GM19438 (cell line): ENCODE data around the gene TSFM.
"Not testable (repeated sequence)": the region's sequence is repeated elsewhere in the genome, so short reads cannot be mapped to it uniquely, and the experiment has no call there.

Source experiments
- ATAC-seq: cut with Tn5 transposase; IDR thresholded peaks from one replicate; pipeline ENCODE4 v1.9.1; 2021; ENCODE audit warnings: low read depth; ENCODE audit not compliant: unreplicated experiment

TSFM gene

DNA sequence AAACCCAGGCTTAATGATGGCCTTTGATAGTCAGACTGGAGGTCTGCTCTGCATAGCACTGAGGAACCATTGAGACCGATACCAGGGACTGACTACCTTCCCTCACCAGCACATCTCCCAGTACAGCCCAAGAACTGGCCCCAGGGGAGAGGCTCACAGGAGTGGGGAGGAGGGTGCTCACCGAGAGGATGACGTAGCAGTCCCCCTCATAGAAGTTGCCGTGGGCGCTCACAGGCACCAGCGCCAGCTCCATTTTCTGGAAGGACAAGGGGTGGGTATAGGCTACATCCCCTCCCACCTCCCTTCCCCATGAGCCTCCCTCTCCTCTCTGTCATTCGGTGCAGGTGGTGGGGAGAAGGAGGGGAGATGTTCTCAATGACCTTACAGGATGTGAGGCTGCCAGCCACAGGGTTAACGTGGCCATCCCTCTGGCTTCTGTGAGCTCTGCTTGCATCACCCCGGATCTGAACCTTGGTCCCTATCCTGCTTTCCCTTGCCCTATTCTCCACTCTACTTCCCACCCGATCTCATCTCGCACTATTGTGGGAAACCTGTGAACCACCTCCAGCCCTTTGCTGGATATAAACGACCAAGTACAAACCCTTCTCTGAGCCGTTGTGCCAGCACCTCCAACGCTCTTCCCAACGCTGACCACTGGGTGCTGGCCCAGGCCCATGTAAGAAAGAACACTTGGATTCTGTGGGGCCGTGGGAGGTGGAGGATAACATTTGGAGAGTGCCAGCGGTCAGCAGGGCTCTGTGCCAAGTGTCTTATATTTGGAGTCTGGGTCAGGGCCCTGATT, 31.6 kb downstream of the TSFM start:
- ATAC-seq = no peak

DNA sequence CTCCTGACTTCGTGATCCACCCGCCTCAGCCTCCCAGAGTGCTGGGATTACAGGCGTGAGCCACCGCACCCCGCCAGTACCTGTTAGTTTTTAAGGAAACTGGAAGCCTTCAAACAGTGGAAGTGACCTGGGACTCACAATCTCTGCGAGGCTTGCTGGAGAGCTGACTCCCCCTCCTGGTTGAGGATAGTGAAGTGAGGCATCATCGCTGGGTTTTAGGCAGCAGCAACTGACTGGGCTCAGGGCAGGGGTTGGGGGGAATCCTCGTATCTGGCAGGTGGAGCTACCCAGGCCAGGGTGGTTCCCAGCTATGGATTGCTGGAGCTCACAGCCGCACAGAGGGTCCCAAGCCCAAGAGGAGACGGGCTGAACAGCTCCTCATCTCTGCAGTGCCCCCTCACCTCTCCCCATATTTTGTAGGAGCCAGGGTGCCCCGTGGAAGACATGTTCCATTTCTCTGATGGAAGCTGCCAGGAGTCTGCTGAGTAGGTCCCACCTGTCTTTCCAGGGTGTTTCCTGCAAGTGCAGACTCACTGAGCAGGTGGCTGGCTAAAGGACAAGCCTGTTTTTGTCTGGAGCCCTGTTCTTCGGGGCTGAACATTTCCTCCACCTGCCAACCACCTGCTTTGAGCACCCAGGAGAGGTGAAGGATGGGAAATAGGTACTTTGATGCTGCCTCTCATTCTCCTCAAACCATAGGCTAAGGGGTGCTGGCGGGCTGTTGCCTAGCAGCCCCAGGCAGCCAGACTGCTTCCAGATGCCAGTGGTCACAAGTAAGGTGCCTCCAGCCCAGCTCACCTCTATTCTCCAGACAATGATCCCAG, 32.8 kb downstream of the TSFM start:
- ATAC-seq = no peak

DNA sequence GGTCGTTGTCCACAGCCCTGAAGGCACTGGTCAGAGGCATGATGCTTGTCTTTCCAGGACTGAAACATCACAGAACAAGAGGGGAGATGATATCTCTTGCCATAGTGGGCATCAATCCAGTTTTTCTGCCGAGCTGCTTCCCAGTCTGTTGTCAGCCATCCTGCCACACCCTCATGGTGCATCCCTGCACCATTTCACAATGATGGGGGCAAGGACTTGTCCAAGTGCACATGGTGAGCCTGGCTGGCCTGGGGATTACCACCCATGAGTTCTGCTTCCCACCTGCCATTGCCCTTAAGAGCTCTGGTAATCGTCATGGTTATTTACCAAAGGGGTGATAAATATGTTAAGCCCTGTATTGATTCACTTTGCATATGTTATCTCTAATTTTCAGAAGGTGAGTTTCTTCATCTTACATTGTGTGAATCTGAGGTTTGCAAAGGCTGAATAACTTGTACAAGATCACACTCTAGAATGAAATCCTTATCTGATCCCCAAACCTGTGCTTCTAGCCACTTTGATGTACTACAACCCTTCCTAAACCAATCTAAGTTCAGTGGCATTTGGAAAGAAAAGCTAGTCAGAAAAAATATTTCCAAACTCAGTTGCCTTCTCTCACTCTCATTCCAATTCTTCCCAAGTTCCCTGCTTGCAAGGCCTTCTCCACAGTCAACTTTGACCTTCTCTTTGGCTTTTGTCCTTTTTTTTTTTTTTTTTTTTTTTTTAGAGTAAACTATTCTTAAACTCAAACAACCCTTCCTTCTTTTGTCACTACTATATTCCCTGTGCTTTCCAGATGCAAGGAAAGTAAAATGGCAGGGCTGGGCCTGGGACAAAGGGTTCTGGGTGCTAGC, 33.6 kb downstream of the TSFM start:
- ATAC-seq = no peak

DNA sequence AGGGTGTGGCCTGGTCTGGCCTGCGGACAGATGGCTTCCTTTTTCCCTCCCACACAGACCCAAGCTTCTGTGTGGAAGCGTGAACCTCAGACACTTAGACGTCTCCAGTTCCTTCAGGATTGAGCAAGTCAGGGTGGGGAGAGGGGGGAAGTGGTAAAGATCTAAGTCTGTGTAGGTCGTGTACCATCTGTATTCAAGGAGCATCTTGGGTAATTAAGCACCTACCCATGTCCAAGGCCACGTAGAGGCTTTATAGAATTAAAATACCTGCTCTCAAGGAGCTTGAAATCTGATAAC, 34.2 kb downstream of the TSFM start:
- no peak for ATAC-seq

DNA sequence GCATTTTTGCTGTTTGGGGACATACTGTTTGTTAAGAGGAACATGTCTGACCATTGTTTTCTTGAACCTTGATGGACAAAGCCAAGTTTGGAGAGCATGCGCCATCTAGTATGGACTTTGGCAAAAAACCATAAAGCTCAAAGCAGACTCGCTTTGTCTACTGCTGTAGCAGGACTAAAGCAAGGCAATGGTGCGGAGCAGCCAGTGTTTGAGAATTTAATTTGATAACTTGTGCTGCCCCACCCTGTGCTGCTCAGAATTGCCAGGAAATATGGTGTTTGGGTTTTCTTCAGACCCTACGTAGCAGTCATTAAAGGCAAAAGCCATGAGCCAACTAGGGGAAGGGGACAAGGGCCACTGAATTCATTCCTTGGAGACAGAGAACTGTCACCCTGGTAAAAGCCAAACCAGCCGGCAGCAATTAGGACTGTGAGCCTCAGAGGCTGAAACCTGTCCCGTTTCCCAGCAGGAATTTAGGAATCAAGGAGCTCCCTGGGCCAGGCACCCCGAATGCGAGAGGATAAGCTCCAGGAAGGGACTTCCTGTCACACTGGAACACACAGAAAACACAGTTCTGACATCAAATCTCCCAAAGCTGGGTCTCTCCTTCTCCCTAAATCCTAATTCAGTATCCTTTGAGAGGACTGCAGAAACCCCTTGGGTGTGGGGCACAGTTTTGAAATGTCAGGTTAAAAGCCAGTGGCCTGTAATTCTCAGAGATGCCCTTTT, 34.8 kb downstream of the TSFM start:
- ATAC-seq = no peak

DNA sequence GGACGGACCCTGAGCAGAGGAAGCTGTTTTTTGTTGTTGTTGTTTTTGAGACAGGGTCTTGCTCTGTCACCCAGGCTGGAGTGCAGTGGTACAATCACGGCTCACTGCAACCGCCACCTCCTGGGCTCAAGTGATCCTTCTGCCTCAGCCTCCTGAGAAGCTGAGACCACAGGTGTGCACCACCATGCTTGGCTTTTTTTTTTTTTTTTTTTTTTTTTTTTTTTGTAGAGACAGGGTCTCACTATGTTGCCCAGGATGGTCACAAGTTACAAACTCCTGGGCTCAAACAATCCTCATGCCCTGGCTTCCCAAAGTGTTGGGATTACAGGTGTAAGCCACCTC, 35.4 kb downstream of the TSFM start:
- ATAC-seq = not testable (repeated sequence)

DNA sequence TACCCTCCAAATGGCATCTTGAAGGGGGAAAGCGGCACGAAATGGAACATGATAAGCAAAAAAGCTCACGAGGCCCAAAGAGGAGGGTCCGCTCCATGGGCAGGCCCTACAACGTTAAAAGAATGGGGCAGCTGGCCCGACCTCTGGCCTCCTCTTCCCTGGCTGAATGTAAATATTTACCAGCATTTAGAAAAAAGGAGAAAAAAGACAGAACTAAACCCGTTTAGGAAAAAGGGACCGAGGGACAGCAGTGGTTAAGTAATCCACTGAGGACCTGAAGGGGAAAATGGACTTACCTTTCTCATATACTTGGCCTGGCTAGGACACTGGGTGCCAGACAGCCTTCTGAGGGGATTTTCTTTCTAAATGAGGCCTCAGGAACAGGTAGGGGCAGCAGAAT, 37.5 kb downstream of the TSFM start:
- not testable (repeated sequence) for ATAC-seq

DNA sequence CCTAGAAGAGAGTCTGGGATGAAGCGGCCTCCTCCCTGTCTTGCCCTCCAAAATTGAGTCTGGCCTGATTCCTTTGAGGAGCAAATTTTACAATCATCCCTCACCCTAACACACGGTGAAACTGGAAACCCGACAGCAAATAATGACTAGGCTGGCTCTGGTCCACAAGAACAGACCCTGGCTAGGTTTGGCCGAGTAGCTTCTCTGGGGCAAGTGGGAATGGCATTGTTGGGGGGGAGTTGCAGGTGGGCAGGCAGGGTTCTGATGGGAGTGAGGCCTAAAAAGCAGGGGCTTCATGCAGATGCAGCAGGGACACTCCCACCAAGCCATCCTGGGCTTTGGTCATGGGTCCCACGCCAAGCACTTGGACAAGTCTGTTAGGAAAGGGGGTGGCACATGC, 38.4 kb downstream of the TSFM start:
- not testable (repeated sequence) for ATAC-seq

DNA sequence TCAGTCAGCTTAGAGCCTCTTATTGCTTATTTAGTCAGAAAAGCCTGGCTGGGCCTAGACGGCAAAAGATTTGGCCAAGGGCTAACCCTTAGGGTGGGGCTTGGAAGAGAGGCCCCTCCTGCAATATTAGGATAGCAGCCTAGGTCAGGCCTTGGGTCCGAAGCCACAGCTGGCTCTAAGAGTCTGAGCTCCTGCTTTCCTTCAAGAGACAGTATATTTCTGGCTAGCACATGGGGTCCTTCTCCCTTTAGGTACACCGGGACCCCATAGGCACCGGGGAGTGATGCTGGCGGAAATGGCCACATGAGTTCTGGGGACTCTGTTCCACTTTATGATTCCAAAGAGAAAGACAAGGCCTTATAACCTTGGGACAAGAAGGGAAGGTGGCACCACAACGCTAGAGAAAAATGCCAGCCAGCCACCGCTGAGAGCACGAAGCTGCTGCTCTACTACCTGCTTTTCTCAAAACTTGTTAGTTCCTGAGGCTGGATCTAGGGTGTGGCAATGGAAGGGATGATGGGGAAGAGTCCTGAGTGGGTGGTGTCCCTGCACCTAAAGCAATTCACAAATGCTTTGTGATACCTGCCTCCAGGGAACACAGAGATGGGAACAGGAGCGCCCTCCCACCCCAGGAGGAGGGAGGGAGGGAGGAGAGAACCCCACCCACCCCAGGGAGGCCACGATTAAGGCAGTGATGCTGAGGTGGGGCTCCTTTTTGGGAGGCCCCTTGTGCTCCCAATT, 39.1 kb downstream of the TSFM start:
- ATAC-seq = no peak

DNA sequence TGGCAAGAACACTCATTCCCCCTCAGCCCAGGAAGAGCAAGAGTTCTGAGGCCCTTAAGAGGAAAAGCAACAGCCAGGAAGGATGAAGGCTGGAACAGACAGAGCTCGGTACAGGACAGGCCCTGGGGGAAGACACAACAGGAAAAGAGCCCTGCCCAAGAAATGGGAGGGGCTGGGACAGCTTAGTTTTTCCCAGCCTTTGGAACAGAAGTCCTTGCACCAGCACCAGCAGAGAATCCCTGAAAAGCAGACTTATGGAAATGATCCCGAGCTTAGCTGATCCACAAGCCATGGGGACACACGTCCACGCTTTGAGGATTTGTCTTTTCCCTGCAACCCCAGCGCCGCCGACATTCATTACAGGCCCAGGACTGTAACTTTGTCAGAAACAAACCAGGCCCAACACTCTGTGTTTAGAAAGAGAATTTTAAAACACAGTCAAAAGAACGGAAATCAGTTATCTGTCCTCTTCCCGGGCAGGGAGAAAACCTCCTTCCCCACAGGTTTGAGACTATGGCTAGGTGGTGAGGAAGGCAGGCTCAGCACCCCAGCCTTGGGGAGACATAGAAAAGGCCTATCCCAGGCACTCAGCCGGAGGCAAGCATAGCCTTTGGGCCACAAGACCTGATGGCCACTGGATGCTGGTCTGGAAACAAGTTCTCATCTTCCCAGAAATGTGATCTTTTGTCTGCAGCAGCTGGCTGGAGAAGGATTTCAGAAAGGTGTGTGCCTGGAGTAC, 40.0 kb downstream of the TSFM start:
- no peak for ATAC-seq

DNA sequence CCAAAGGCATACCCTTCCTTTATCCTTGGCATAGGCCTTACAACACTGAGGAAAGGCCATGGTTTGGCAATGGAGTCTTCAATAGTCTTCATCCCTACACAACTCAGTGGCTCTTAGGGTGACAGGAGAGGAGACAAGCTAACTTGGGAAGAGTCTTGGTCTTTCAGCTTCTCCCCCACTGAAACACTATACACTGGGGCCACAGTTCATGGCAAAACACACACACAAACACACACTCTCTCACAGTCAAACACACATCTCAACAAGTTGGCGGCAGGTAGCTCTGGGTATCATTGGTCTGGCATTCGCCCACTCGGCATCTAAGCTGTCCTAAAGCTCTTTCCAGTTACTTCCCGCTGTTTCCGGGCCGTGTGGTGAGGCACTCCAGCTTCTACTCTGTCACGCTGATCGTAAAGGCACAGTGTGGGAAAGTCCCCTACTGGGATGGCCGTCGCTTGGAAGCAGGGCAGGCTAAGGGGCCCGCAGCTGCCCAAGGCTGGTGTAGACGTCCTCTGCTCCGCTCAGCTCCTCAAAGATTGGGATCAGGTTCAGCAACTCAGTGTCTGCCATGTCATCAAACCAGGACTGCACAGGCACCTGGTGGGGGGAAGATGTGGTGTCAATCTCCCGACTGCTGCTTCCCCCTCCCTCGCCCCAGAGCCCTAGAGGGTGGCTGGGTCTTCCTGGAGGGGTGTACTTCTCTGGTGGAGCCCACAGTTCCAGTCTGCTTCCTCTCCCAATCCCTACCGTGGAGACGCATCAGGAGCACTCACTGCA, 40.7 kb downstream of the TSFM start:
- no peak for ATAC-seq

DNA sequence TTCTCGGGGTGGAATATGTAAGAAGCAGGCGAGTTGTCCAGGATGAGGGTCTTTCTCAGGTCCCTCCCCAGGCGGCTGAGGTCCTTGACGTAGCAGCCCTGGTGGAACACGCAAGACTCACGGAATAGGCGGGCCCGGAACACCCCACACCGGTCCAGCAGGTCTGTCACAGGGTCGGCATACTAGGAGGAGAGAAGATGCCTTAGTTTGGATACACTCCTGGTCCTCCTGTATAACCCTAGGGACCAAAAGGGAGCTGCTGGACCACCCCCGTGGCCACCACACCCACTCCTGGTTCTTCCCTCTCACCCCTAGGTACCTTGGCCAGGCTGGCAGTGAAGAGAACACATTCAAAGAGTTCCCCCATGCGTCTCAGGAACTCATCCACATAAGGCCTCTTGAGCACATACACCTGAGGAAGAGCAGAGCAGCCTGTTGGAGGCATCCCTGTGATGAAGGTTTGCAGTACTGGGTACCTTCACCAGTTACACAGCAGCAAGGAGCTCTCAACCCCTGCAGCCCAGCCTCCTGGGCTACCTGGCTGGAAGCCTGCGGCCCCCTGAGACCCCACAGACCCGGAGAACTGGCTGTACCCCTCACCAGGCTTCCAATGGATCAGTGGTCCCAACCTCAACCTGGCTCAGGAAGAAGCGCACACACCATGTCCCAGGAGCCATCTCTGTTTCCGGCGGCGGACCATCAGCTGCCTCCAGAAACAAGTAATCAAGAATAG, 41.5 kb downstream of the TSFM start:
- no peak for ATAC-seq

DNA sequence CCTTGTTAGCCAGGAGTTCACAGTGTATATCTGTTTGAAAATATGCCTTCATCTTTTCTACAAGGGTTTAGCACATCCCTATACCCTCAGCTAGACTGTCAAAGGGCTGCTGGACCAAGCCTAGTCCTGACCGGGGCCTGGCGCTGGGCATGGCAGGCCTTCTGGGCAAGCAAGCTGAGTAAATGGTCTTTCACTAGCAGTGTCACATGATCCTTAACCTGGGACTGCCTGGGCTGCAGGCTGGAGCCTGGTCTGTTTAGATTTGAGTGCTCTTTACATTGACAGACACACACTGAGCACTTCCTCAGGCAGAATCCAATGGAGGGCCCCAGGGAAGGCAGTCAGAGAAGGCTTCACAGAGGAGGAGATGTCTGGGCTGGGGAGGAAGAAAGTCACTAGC, 42.9 kb downstream of the TSFM start:
- ATAC-seq = no peak

DNA sequence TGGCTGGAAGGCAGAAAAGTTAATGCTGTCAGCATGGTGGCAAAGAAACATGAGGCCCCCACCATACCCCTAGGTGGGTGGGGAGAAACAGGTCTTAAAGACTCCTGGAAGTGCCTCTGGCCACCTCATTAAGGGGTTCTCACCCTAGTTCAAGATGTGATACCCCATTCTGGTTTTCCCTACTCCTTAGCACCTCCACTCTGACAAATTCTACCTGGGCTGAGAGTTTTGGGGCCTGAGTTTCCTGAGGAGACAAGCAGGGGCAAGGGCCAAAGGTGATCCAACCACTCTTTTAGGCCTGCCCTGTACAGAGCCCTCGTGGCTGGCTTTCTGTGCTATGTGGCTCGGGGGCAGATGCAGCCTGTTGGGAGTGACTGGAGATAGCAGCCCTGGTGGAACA, 43.8 kb downstream of the TSFM start:
- no peak for ATAC-seq

DNA sequence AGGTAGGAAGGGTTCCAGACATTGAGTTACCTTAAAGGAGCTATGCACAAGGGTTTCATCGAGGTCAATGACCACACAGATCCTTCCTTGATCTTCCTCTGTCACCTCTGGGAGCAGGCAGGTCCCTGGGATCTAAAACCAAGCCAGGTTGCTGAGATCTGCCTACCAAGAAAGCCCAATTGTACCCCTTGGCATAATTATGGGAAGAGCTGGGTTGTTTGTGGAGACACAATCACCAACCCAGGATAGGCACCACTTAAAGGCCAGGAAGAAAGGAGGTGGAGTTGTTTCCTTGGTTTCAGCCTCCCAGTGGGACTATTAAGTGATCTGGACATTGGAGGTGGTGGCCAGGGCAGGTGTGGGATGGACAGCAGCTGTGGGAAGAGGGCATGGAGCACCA, 44.4 kb downstream of the TSFM start:
- ATAC-seq = no peak

DNA sequence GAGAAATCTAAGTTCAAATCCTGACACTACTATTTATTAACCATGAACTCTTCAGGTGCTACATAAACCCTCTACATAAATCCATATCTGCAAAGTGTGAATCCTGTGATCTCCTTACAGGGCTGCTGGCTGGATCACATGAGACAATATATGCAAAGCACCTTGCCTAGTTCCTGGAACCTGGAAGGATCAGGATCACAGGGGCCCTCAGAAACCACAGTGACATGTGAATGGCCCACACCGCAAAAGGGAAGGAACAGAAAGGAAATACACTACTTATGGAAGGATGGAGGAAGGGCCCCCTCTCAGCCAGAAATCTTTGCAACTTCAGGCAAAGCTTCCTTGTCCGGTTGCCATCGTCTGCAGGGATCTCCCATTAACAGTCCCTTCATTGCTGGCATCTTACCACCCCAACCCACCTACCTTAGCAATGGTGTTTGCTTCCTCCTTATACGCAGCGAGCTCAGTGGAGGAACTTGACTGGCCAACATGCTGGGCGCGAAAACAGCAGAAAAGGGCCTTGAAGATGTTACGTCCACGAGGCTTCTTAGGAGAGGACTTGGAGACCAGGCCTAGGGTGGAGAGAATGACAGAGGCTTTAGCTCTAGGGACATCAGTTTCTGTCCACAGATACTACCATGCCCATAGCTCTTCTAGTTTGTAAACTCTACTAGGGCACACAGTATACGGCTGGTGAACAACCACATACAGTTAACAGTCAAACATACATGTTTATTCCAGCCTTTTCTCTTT, 46.6 kb downstream of the TSFM start:
- ATAC-seq = no peak

DNA sequence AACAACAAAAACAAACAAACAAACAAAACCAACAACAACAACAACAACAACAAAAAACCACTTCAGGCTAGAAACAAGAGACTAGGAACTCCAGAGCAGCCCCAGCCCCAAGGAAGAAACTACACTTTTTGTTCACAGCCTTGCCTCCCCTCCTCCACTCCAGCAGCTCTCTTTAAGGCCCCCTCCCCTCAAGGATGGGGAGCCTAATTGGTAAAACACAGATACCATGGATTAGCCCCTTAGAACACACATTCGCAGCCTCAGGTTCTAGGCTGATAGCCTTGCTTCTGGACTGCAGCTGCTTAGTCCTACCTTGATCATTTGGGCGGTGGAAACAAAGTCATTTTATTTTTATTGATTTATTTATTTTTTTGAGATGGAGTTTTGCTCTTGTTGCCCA, 47.8 kb downstream of the TSFM start:
- ATAC-seq = no peak
